B cell (primary cell): Measurements from ENCODE around the gene ZNF691. TPM values are rescaled to one million over a fixed set of nuclear protein-coding genes. Genes with fewer than 3 reads are reported as not detected.

Source experiments
- ATAC-seq: fragments of 200-7000 bp; cut with Tn5 transposase; one replicate; pipeline ENCODE4 v1.10.0; 2021; ENCODE audit warnings: low read depth, mild to moderate bottlenecking, moderate number of reproducible peaks, moderate library complexity
- CTCF ChIA-PET: fragments of 350-600 bp; sonication (Branson Sonifier 250); formaldehyde crosslinking; loops from one replicate; lab custom pipeline; 2021; ENCODE audit warnings: antibody characterized with exemption, inconsistent platforms; lab: Charles Lee
- POLR2A ChIA-PET: fragments of 350-600 bp; sonication (Branson Sonifier 250); formaldehyde crosslinking; loops from one replicate; lab custom pipeline; 2021; ENCODE audit warnings: antibody characterized with exemption; lab: Charles Lee
- DNase-seq: peaks from one replicate; pipeline ENCODE4 v3.0.0; 2013
- H2AFZ ChIP-seq: 2 replicates; pipeline ENCODE4 v1.6.1; 2012; ENCODE audit warnings: mild to moderate bottlenecking, low read depth, low read length; ENCODE audit not compliant: insufficient read depth, poor library complexity, severe bottlenecking
- H3K27ac ChIP-seq, 2 donors: 1 replicate in 1 of 2; 2 replicates in 1 of 2; pipeline ENCODE4 v1.5.1; 2012 to 2013; ENCODE audit warnings: low read length in 2 of 2, mild to moderate bottlenecking in 2 of 2, moderate library complexity in 1 of 2
- H3K27me3 ChIP-seq, 4 experiments: fragments of 200-600 bp in 1 of 4; sonication (generic) in 1 of 4; replicated peaks in 1 of 4; 1 replicate in 2 of 4; 2 replicates in 2 of 4; pipeline versions ENCODE4 v1.6.1 to v1.7.0; 2013 to 2016; ENCODE audit warnings: low read length in 3 of 4, mild to moderate bottlenecking in 2 of 4, mixed read lengths in 1 of 4, moderate library complexity in 1 of 4; ENCODE audit not compliant: insufficient read depth in 4 of 4, control insufficient read depth in 3 of 4; ENCODE audit errors: control extremely low read depth in 1 of 4
- H3K36me3 ChIP-seq, 2 experiments: replicated peaks in 1 of 2; 1 replicate in 1 of 2; 2 replicates in 1 of 2; pipeline versions ENCODE4 v1.6.1 to v1.7.1; 2013; ENCODE audit warnings: low read length in 1 of 2; ENCODE audit not compliant: insufficient read depth in 2 of 2, control insufficient read depth in 1 of 2; ENCODE audit errors: control extremely low read depth in 1 of 2, extremely low read depth in 1 of 2
- H3K4me1 ChIP-seq, 2 donors: fragments of 200-600 bp in 1 of 2; sonication (generic) in 1 of 2; 1 replicate in 1 of 2; 2 replicates in 1 of 2; pipeline versions ENCODE4 v1.5.1 to v1.6.1; 2013 to 2017; ENCODE audit warnings: low read length in 2 of 2; ENCODE audit not compliant: control insufficient read depth in 2 of 2, insufficient read depth in 2 of 2
- H3K4me2 ChIP-seq: replicated peaks from 2 replicates; pipeline ENCODE3; 2012; ENCODE audit warnings: mild to moderate bottlenecking, low read depth, low read length; ENCODE audit not compliant: poor library complexity, severe bottlenecking
- H3K4me3 ChIP-seq, 5 experiments: fragments of 200-600 bp in 1 of 5; sonication (generic) in 1 of 5; 1 replicate in 3 of 5; 2 replicates in 2 of 5; pipeline versions ENCODE4 v1.5.1 to v1.7.0; 2011 to 2016; ENCODE audit warnings: low read length in 4 of 5, mild to moderate bottlenecking in 4 of 5, low read depth in 2 of 5, control low read depth in 1 of 5, moderate library complexity in 1 of 5; ENCODE audit not compliant: insufficient read depth in 1 of 5; ENCODE audit errors: control extremely low read depth in 1 of 5, extremely low read depth in 1 of 5
- H3K79me2 ChIP-seq: fragments of 200-600 bp; sonication (generic); one replicate; pipeline ENCODE4 v1.6.0; 2016; ENCODE audit warnings: low read length; ENCODE audit not compliant: control insufficient read depth, insufficient read depth
- H3K9ac ChIP-seq: fragments of 200-600 bp; sonication (generic); 2 replicates; pipeline ENCODE4 v1.6.1; 2017; ENCODE audit warnings: mild to moderate bottlenecking, low read length, moderate library complexity
- H3K9me3 ChIP-seq, 3 donors: one replicate each; pipeline versions ENCODE4 v1.6.1 to v1.7.1; 2013; ENCODE audit warnings: low read length in 2 of 3; ENCODE audit not compliant: control insufficient read depth in 2 of 3, insufficient read depth in 1 of 3; ENCODE audit errors: control extremely low read depth in 1 of 3
- H4K20me1 ChIP-seq: 2 replicates; pipeline ENCODE4 v1.6.0; 2012; ENCODE audit warnings: mild to moderate bottlenecking, low read length; ENCODE audit not compliant: insufficient read depth, control insufficient read depth, poor library complexity, severe bottlenecking
- H3K27ac Mint-ChIP-seq: one replicate; pipeline ENCODE4 v1.8.0; 2021; ENCODE audit warnings: mixed read lengths
- H3K27me3 Mint-ChIP-seq: one replicate; pipeline ENCODE4 v1.8.0; 2021; ENCODE audit warnings: mixed read lengths
- H3K4me1 Mint-ChIP-seq: one replicate; pipeline ENCODE4 v1.8.0; 2021; ENCODE audit warnings: mixed read lengths
- H3K4me3 Mint-ChIP-seq: one replicate; pipeline ENCODE4 v1.8.0; 2021; ENCODE audit warnings: mixed read lengths
- H3K9me3 Mint-ChIP-seq: one replicate; pipeline ENCODE4 v1.8.0; 2022; ENCODE audit warnings: mixed read lengths; ENCODE audit not compliant: insufficient read depth
- CTCF ChIP-seq: fragments of 200-600 bp; IDR thresholded peaks from one replicate; pipeline ENCODE4 v1.8.0; 2022; ENCODE audit warnings: antibody characterized with exemption, mild to moderate bottlenecking
- EZH2 ChIP-seq: IDR thresholded peaks from 2 replicates; pipeline ENCODE4 v1.6.1; 2012; ENCODE audit warnings: borderline replicate concordance, low read depth, mild to moderate bottlenecking, moderate library complexity, low read length; ENCODE audit not compliant: insufficient read depth, poor library complexity, severe bottlenecking
- WGBS: methylation state at CpG from one replicate; pipeline ENCODE4 v1.1.5; 2013; ENCODE audit warnings: missing lambda C conversion rate; ENCODE audit not compliant: insufficient coverage; 5-methylcytosine and 5-hydroxymethylcytosine counted together
- intact Hi-C: fragments of 100-400 bp; cut with micrococcal nuclease; formaldehyde crosslinking; loops from one replicate; pipeline ENCODE4 v1.10.0; 2022
- polyA minus RNA-seq: library from RNA; depleted of rRNA, polyadenylated mRNA; stranded (reverse); fragments of >200 nt; gene quantifications from 2 replicates; pipeline ENCODE4 v1.2.3, GENCODE V29; 2012
- polyA plus RNA-seq: library from polyadenylated mRNA; depleted of rRNA; stranded (reverse); fragments of >200 nt; gene quantifications from 2 replicates; pipeline ENCODE4 v1.2.3, GENCODE V29; 2012
- total RNA-seq, 2 donors: library from RNA; stranded (reverse); fragments of 120-200 nt in 1 of 2; gene quantifications; 1 replicate in 1 of 2; 2 replicates in 1 of 2; pipeline versions ENCODE4 v1.2.3 to v1.2.4, GENCODE V29; 2013 to 2022

Gene ZNF691
- total RNA-seq (17.1 and 18.4 TPM in 2 replicates), polyA plus RNA-seq (8.3 and 12.4 TPM in 2 replicates), polyA minus RNA-seq (11.5 and 13.3 TPM in 2 replicates)
- total RNA-seq (2013): 12.5 TPM

DNA sequence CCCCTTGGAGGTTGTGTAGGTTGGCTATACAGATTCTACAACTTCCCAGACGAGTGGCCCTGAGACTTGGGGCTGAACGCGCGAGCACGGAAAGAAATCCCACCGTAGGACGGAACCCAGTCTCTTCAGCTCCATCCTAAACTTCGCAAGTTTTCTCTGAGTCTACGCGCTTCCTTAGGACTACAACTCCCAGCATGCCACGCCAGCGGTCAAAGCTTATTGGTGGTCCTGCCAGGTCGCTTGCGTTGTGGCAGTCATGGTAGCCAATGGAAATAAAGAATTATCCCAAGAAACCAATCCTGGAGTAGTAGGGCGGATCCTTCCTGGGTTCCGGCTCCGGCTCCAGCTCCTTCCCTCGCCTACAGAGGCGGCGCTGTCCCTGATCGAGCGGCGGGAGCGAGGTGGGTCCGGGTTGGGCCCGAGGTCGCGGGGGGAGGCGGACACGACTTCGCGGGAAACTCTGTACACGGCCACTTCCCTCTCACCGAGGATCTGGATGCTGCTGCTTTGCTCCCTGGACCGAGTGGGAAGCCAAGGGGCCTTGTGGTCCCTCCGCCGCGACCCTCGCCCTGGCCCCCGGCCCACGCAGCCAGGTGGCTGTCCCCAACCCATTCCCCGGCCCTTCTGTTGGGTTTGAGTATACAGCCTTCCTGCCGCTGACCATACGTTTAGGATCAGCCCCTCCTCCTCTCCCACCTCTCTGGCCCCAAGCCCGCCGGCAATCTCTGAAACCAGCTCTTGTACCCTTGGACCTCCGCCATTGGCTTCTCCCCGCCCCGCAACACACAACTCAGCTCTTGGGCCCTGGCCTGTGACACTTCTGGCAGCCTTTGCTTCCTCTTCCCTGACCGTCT is at the start of gene ZNF691:
Gene ZNF691, plus strand, starts transcription at position 357 of the 854 bp plus-strand sequence. CDS start 3,046 bp downstream, outside the sequence.
- Histone ChIP-seq H3K4me2 (peak within 1 kb of the TSS; percentile 87), H2AFZ (peak within 1 kb of the TSS; percentile 96), H3K4me1 (peaks cover 17 to 24% of the 10 kb centered on the region in 2 donors), H3K79me2 (peaks cover 12% of the 10 kb centered on the region), H4K20me1 (no peaks in the 10 kb centered on the region), H3K4me3 (peak within 1 kb of the TSS; percentile 80 to 92 (median 90)), H3K27me3 (no peaks in the 10 kb centered on the region), H3K27ac (peak within 1 kb of the TSS; percentile 41 to 76), H3K36me3 (peaks cover 0 to 5% of the 10 kb centered on the region in 2 experiments), H3K9ac (peak within 1 kb of the TSS; percentile 85), H3K9me3 (peaks cover 0 to 8% (median 0%) of the 10 kb centered on the region in 3 donors)
- intact Hi-C loops: loop anchor here (1.0 to 5.0 kb wide), 9 partner anchors 29 to 809 kb away; partner anchors contain the start of genes C1orf50, CDC20, CFAP57 and EBNA1BP2
- H3K4me1 Mint-ChIP-seq: peaks cover 46% of the 10 kb centered on the region
- peak within 1 kb of the TSS; percentile 91 for H3K27ac Mint-ChIP-seq
- CTCF ChIA-PET: interaction anchor here (0.7 to 3.4 kb wide), 12 partner anchors 8 to 227 kb away, joined by 3 to 27 read pairs (median 3); partner anchors contain the start of genes C1orf50, P3H1 and YBX1
- peak; percentile 98 for ATAC-seq
- peak; percentile 16 for TF ChIP-seq CTCF
- no peak for TF ChIP-seq EZH2
- H3K4me3 Mint-ChIP-seq: peak within 1 kb of the TSS; percentile 95
- DNase-seq: peak; percentile 93
- WGBS: 1% methylated on average over 50 of the region's 50 CpGs
- H3K9me3 Mint-ChIP-seq: no peaks in the 10 kb centered on the region
- no peaks in the 10 kb centered on the region for H3K27me3 Mint-ChIP-seq
- POLR2A ChIA-PET: interaction anchor here (0.7 to 2.1 kb wide), 6 partner anchors 8 to 226 kb away, joined by 3 to 16 read pairs (median 3); partner anchors contain the start of genes ERMAP, PPIH and SVBP

- Histone ChIP-seq H3K79me2 (no peaks in the 10 kb centered on the region), H3K27me3 (no peaks in the 10 kb centered on the region), H3K9ac (no peak overlapping the region), H4K20me1 (no peaks in the 10 kb centered on the region), H3K36me3 (no peaks in the 10 kb centered on the region), H3K9me3 (no peaks in the 10 kb centered on the region), H3K27ac (no peak overlapping the region), H3K4me3 (no peak overlapping the region), H3K4me2 (no peak overlapping the region), H2AFZ (no peak overlapping the region), H3K4me1 (no peaks in the 10 kb centered on the region)
- TF ChIP-seq CTCF (no peak), EZH2 (no peak)
- Mint-ChIP-seq H3K9me3 (no peaks in the 10 kb centered on the region), H3K27ac (no peak overlapping the region), H3K27me3 (no peaks in the 10 kb centered on the region), H3K4me3 (no peak overlapping the region), H3K4me1 (no peaks in the 10 kb centered on the region)
- DNase-seq (no peak), ATAC-seq (no peak)
- ChIA-PET POLR2A (no interaction called here), CTCF (interaction anchor here (1.5 kb wide), 1 partner anchor 276 kb away, joined by 6 read pairs; no protein-coding TSS in a partner anchor)
- 100% methylated on average over 1 of the region's 3 CpGs for WGBS
- intact Hi-C loops: no loop called here
Observed at GRCh38 chr1:42797414-42797813, 49.0 kb upstream of the ZNF691 start.
